ENCODE data around the gene WNK1.
"Not testable (repeated sequence)": the region's sequence is repeated elsewhere in the genome, so short reads cannot be mapped to it uniquely, and the experiment has no call there.

The WNK1 gene

DNA sequence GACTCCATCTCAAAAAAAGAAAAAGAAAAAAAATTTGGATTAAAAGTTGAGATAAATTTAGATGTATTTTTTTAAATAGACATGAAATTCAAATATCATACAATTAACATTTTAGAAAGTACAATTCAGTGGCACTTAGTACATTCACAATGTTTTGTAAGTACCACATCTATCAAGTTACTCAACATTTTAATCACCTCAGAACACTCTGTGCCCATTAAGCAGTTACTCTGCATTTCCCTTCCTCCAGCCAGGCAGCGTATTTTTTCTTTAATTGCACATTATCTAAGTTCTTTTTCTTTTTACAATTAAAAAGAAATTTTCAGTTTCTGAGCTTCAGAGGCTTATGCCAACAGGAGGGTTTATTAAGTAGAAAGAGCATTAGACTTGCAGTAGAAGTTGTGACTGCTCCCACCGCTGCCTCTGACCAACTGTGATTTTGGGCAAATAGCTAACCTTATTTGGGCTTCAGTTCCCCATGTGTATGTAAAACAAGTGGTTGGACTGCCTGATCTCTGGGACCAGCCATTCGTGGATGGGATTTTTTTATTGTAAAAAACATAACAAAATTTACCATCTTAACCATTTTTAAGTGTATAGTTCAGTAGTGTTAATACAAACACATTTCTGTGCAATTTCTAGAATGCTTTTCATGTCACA is 65.7 kb downstream of the WNK1 start:
- no peak for DNase-seq (ENCODE audit: low spot score)

DNA sequence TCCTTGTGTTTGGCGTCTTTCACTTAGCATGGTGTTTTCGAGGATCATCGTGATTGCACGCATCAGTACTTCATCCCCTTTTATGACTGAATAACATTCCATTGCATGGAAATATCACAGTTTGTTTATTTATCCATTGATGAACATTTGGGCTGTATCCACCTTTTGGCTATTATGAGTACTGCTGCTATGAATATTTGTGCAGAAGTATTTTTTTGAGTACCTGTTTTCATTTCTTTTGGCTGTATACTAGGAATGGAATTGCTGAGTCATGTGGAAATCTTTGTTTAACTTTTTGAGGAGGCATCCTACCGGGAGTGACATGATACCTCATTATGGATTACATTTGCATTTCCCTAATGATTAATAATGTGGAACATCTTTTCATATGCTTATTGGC is 66.4 kb downstream of the WNK1 start:
- no peak for DNase-seq (ENCODE audit: low spot score)

DNA sequence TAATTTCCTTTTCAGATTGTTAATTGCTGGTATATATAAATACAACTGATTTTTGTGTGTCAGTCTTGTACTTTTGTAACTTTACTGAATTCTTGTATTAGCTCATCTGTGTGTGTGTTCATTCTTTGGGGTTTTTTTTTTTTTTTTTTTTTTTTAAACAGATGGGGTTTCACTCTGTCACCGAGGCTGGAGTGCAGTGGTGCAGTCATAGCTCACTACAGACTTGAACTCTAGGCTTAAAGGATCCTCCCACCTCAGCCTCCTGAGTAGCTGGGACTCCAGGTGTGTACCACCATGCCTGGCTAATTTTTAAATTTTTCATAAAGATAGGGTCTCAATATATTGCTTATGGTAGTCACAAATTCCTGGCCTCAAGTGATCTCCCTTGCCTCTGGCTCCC is 68.0 kb downstream of the WNK1 start:
- no peak for DNase-seq (ENCODE audit: low spot score)

DNA sequence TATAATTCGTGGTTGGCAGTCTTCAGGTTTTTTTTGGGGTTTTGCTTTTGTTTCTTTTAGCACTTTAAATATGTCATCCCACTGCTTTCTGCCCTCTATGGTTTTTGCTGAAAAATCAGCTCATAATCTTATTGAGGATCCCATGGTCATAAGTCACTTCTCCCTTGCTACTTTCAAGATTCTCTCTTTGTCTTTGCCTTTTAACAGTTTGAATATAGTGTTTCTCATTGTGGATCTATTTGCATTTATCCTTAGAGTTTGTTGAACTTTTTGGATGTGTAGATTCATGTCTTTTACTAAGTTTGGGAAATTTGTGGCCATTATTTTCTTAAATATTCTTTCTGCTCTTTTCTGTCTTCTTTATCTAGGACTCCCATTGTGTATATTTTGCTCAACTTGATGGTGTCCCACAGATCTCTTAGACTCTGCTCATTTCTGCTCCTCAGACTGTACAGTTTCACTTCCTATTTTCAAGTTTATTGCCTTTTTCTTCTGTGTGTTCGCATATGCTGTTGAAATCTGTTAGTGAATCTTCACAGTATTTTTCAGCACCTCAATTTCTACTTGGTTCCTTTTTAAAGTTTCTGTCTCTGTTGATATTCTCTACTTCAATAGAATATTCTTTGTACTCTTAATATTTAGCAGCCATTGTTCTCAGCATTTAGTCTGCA is 70.8 kb downstream of the WNK1 start:
- peak; percentile 69 for DNase-seq (ENCODE audit: low spot score)

DNA sequence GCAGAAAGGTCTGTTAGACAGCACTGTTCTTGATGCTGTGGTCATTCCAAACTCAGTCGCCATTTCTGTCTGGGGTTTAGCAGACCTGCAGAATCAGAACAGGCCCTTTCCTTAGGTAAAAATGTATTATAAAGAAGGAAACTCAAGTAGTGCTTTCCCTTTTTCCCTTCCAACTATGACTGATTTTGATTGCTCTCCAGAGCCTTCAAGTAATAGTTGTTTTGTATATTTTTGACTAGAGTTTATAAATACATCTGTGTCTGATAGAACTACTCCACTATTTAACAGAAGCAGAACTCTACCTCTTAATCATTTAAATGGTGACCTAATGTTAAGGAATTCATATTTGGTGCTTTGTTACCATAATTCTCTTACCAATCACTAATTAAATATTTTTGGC is 74.0 kb downstream of the WNK1 start:
- DNase-seq (ENCODE audit: low spot score): no peak

DNA sequence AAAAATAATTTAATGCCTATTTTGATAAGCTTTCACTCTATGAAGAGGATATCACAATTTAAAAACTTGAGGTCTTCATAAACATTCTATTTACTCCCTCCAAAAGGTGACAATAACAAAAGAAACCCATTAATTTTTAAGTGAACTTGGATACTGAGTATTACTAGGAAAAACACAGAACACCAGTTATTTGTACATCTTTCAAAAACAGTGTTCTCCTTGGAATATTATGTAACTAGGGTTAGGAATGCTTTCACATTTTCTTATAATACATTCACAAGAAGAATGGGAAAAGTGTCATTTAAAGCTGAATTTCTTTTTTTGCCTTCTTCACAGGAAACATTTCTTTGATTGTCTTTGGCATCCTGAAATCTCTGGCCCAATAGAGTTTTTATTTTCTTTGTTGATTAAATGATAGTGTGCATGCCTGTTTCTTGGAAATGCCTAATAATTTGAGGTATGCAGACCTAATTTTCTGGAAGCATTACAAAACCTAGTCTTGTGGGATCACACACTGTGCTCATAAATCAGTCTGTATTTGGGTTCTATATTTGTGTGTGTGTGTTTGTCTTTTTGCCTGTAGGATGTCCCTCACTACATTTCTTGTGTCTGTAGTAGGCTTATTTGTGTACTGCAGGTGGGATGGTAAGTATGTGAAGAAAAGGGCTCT is 76.5 kb downstream of the WNK1 start:
- no peak for DNase-seq (ENCODE audit: low spot score)

DNA sequence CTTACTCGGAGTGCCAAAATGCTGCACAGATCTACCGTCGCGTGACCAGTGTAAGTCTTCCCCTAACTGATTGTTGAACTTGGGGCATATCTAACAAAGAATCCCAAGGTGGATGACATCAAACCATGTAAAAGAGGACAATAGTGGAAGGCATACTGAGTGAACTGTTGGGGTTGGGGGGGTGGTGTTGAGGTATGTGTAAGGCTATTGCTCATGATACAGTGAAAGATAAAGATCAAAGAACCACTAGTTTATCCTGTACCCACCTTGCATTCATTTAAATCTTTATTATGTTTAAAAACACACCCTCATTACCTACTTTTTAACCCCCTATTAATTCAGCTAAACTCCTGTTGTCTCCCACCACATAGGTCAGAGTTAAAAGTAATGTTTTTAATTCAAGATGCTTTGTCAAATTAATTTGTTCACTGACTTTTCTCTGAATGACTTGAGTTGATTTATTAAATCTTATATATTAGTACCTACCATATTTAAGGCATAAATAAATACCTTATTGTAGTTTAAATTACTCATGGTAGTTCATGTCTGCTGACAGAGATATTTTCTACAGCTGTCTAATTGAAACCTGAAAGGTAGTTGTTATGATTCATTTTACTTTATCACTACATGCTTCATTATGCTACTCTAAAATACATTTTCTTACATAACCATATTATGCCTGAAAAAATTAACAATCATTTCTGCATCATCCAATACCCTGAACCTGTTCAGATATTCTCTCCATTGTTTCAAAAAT is 77.9 kb downstream of the WNK1 start:
- DNase-seq (ENCODE audit: low spot score): no peak

DNA sequence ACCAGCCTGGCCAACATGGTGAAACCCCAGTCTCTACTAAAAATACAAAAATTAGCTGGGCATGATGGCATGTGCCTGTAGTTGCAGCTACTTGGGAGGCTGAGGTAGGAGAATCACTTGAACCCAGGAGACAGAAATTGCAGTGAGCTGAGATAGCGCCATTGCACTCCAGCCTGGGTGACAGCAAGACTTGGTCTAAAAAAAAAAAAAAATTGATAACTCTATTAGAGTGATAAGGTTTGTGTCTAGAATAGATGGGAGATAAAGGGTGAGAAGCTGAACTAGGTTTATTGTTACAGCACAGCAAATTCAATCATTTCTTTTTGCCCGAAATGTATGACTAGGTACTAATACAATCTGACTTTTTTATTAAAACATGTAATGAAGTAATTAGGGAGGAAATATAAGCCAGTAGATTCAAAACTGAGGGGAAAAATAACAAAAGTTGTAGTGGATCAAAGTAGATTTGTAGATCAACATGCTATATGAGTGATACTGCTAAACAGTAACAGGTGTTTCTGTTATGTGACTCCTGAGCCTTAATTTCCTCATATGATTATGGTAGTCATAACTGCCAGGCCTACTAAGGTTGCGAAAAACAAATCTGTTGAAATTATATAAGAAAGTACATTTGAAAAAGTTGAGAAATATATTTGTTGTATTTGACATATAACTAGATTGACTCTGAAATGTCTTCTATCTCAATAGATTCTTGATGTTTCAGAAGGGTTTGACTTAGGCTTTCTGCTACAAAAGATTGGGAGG is 83.6 kb downstream of the WNK1 start:
- DNase-seq (ENCODE audit: low spot score): no peak

DNA sequence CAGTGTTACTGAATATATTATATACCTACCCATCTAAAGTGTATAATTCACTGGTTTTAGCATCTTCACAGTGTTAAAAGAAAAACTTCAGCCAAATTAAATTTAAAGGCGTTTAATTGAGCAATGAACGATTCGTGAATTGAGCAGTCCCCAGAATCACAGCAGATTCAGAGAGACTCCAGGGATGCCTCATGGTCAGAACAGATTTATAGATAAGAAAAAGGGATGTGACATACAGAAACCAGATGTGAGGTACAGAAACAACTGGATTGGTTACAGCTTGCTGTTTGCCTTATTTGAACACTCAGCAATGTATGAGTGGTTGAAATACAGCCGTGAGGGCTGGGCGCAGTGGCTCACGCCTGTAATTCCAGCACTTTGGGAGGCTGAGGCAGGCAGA is 84.6 kb downstream of the WNK1 start:
- DNase-seq (ENCODE audit: low spot score): no peak

DNA sequence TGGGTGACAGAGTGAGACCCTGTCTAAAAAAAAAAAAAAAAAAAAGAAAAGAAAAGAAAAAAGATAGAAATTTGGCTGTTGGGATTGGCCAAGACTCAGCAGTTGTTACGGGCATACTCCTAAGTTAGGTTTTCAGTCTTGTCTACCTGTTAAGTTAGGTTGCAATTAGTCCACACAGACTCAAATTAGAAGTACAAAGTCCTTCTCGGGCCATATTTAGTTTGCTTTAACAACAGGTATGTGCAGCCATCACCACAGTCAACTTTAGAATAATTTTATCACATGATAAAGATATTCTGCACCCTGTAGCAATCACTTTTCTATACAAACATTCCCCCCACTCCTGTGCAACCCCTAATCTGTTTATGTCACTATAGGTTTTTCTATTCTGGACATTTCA is 85.2 kb downstream of the WNK1 start:
- DNase-seq (ENCODE audit: low spot score): no peak

DNA sequence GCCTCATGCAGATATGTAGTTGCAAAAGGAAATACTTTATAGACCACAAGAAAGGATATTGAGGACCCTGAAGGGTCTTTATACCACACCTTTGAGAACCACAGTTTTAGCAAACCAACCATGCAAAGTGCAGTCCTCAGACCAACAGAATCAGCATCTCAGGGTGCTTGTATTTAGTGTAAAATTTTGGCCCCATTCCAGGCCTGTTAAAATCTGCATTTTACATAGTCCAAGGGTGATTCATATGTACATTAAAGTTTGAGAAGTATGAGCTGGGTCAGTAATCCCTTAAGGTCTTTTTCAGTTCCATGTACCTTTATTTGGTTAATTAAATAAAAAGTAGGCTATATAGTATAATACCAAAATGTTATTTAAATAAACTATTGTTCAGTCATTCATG is 91.2 kb downstream of the WNK1 start:
- DNase-seq (ENCODE audit: low spot score): no peak

DNA sequence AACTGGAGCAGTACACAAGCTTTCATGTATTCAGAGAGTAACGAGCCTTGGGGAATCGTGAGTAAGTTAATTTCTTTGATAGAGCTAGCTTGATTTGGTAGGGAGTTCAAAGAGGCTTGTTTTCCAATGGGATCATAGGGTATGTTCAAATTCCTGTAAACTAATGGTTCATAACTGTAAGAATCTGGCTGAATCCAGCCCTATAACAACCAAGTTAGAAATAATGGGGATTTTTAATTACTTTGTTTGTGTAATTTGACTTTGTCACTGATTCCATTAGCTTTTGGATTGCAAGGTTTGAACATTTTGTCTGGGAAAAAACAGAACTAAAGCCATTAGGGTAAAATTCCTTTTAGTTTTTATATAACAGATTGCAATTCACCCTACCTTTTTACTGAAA is 94.0 kb downstream of the WNK1 start:
- no peak for DNase-seq (ENCODE audit: low spot score)

DNA sequence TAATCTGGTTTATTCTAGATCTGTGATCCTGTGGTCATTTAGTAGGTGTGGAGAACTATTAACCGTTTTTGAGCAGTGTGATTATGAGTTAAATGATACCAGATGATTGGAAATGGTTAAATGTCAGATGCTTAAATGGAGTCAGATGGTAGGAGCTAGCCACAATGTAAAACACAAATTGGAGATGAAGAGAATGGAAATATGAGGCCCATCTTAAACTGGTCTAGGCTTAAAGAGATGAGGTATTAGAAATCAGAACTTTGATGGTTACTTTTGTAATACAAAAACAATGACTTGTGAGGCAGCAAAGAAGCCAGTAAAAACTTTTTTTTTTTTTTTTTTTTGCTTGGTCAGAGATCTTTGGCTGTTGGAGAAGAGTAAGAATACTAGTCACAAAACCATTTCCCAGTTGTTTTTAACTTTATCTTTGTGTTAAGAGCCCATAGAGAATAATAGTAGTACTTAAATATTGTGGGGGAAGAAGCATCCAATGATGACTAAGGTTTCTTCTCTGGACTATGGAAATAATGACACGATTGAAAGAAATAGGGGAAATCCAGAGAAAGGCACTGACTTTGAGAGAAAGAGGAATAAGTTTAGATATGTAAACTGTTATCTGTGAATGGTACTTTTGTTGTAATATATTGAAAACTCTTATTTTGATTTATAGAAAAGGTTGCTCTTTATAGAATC is 95.9 kb downstream of the WNK1 start:
- no peak for DNase-seq (ENCODE audit: low spot score)

DNA sequence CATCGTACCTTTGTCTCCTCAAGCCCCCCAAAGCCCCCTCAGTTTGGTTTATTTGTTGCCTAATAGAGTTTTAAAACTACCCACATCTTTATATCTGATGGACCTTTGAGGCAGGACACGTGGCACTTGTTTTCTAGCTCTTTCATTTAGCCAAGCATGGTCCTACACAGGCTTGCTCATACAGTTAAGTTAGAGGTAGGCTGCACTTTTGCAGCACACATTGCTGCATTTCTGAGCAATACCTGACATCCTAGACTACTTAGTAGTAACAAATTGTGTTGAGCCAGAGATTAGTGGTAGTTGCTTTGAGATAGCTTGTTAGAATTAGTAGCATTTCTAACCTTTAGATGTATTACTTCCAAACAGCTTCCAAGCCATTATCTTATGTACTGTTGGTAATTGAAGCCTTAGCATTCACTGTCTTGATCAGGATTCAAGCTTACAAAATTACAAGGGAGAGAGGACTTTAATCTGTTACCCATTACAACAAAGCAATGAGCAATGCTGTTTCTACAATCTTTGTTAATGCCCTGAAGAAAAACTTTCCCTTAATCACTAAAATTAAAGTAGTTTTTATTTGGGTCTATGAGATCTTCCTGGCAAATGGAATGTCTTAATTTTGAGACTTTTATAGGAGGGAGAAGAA is 96.6 kb downstream of the WNK1 start:
- DNase-seq (ENCODE audit: low spot score): no peak

DNA sequence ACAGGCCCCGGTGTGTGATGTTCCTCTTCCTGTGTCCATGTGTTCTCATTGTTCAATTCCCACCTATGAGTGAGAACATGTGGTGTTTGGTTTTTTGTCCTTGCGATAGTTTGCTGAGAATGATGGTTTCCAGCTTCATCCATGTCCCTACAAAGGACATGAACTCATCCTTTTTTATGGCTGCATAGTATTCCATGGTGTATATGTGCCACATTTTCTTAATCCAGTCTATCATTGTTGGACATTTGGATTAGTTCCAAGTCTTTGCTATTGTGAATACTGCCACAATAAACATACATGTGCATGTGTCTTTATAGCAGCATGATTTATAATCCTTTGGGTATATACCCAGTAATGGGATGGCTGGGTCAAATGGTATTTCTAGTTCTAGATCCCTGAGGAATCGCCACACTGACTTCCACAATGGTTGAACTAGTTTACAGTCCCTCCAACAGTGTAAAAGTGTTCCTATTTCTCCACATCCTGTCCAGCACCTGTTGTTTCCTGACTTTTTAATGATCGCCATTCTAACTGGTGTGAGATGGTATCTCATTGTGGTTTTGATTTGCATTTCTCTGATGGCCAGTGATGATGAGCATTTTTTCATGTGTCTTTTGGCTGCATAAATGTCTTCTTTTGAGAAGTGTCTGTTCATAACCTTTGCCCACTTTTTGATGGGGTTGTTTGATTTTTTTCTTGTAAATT is 97.5 kb downstream of the WNK1 start:
- not testable (repeated sequence) for DNase-seq (ENCODE audit: low spot score)

DNA sequence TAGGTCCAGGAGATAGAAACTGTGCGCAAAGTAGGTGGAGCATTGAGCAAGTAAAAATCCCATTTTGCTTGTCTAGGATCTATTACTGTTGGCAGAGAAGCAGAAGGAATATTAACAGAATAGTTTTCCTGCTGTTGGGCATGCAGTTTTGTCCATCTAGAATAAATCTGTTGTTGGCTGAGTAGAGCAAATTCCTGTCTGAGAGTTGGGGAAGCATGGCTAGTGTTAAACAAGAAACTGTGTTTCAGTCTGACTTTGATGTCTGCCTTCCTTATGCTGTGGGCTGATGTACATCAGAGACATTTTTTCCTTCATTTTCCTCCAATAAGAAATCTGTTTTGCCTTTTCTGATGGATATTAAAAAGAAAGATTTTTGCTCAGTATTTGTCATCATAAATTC is 99.0 kb downstream of the WNK1 start:
- no peak for DNase-seq (ENCODE audit: low spot score)

DNA sequence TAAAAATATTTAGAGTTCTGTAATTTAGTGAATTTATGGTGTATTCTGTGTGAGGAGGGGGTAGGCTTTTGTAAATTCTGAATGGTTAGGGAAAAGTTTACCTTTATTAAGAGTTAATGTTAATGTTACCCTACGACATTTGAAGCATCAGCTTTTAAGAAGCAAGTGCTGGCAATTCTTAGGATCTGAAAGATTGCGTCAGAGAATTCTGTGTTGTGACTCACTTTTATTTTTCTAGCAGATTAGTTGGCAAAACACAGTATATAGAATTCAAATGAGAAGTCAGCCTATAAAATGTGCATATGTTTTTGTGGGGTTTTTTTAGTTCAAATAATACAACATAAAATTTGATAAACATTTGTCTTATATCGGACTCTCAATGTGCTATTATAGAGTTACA is 99.5 kb downstream of the WNK1 start:
- DNase-seq (ENCODE audit: low spot score): no peak

DNA sequence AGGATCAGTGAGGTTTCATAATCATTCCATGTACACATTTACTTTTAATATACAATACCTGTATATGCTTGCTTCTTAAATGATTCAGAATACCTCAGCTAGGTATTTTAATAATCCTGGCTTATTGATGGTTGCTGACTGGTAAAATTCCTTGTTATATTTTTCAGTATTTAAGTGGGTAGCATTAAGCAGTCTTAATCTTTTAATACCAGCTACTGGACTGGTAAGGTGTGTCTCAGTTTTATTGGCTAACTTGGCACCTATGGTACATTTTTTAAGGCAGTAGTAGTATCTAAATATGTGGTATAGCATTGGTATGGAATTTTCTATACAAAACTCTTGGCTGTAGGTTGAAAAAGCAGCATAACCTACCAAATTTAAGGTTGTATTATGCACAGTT is 100.5 kb downstream of the WNK1 start:
- no peak for DNase-seq (ENCODE audit: low spot score)

DNA sequence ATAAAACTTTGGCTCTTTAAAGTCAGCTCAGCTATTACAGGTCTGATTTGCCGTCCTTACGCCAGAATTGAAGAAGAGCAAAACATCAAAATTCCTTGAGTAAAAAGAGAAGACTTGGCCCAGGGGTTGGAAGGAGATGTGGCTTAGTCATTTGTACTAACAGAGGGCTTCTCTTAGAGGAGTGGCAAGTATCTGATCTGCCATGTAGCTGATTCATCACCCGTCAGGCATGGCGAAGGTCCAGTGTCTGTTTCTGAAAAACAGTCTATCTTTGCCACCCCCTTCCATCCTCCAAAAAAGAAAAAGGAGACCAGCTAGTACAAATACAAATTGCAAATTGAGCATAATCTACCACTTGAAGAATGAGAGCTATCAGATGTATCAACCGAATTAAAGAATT is 105.2 kb downstream of the WNK1 start:
- DNase-seq (ENCODE audit: low spot score): peak; percentile 35

DNA sequence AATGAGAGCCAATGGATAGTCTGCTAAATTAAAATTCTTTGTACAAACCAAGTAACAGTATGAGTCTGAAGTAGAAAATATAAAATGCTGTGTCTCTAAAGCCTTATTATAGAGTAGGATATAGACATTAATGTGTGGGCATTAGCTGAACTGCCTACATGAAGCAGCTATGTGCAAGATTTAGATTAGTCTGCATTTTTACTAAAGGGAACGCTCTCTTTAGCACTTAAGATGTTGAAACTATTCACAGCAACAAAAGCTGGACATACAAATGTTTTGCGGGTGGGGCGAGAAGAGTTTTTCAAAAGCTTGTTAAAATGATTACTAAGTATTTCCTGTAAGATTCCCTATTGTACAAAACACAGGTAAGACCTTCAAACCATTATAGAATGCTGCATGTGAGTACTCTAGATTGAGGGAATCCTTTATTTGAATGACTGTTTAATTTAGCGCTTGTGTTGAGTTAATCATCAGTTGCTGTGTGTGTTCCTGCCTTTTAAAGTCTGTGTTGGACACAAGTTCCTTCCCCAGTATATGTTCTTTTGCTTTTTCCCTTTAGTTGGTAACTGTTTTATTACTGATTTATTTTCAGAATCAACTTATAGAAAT is 110.0 kb downstream of the WNK1 start:
- DNase-seq (ENCODE audit: low spot score): no peak

Measured in pons (tissue), 1 donor.